ENCODE results near the gene HAPLN2.

DNA sequence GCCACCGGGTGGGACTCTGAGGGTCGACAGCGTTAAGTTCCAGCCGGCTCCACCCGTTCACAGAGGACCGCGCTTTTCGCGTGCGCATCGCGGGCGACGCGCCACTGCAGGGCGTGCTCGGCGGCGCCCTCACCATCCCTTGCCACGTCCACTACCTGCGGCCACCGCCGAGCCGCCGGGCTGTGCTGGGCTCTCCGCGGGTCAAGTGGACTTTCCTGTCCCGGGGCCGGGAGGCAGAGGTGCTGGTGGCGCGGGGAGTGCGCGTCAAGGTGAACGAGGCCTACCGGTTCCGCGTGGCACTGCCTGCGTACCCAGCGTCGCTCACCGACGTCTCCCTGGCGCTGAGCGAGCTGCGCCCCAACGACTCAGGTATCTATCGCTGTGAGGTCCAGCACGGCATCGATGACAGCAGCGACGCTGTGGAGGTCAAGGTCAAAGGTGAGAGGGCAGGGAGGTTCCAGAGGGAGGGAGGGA is 27.6 kb downstream of the HAPLN2 start:
- TF ChIP-seq, protein P1, sequence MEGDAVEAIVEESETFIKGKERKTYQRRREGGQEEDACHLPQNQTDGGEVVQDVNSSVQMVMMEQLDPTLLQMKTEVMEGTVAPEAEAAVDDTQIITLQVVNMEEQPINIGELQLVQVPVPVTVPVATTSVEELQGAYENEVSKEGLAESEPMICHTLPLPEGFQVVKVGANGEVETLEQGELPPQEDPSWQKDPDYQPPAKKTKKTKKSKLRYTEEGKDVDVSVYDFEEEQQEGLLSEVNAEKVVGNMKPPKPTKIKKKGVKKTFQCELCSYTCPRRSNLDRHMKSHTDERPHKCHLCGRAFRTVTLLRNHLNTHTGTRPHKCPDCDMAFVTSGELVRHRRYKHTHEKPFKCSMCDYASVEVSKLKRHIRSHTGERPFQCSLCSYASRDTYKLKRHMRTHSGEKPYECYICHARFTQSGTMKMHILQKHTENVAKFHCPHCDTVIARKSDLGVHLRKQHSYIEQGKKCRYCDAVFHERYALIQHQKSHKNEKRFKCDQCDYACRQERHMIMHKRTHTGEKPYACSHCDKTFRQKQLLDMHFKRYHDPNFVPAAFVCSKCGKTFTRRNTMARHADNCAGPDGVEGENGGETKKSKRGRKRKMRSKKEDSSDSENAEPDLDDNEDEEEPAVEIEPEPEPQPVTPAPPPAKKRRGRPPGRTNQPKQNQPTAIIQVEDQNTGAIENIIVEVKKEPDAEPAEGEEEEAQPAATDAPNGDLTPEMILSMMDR (tag by site-specific recombination; IDR thresholded peaks at IDR 0.05) = no peak
- TF ChIP-seq REST (tag by site-specific recombination; IDR thresholded peaks at IDR 0.05) (no peak), ZNF362 (tag by site-specific recombination; IDR thresholded peaks at IDR 0.05) (no peak), KLF1 (tag by site-specific recombination; IDR thresholded peaks at IDR 0.05) (no peak), ZBTB1 (tag by site-specific recombination; IDR thresholded peaks at IDR 0.05) (no peak), ZNF26 (tag by site-specific recombination; IDR thresholded peaks at IDR 0.05) (no peak), PBX3 (CRISPR knock-in tag; IDR thresholded peaks at IDR 0.05) (no peak)
